Neural cell (in vitro differentiated cells): ENCODE measurements around the gene DCT.

Source experiments
- TF ChIP-seq, protein P1 (sequence below): IDR thresholded peaks from 2 replicates; pipeline ENCODE4 v1.6.1; 2012; ENCODE audit warnings: borderline replicate concordance
- TF ChIP-seq, protein P2 (sequence below): fragments of 450-650 bp; IDR thresholded peaks from 2 replicates; pipeline ENCODE4 v1.5.1; 2014; ENCODE audit warnings: antibody characterized with exemption, mild to moderate bottlenecking, moderate library complexity; ENCODE audit not compliant: poor library complexity, severe bottlenecking

DNA sequence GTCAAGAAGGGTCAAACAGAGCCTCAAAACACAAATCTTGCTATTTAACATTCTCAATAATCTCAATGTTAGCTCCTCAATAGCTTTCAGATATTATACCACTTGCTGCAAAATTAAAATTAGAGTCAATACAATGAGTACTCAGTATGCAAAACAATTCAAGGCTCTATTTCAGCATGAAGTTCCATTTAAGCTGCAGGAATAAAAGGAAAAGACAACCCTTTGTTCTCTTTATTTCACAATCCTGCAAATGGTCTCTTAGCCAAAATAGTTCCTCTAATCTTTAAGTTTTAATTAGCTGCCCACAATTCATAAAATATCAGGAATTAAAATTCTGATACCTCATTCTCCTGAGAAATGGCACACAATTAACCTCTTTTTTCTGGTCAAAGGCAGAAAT, 40.5 kb upstream of the DCT start:
- TF ChIP-seq, protein P1, sequence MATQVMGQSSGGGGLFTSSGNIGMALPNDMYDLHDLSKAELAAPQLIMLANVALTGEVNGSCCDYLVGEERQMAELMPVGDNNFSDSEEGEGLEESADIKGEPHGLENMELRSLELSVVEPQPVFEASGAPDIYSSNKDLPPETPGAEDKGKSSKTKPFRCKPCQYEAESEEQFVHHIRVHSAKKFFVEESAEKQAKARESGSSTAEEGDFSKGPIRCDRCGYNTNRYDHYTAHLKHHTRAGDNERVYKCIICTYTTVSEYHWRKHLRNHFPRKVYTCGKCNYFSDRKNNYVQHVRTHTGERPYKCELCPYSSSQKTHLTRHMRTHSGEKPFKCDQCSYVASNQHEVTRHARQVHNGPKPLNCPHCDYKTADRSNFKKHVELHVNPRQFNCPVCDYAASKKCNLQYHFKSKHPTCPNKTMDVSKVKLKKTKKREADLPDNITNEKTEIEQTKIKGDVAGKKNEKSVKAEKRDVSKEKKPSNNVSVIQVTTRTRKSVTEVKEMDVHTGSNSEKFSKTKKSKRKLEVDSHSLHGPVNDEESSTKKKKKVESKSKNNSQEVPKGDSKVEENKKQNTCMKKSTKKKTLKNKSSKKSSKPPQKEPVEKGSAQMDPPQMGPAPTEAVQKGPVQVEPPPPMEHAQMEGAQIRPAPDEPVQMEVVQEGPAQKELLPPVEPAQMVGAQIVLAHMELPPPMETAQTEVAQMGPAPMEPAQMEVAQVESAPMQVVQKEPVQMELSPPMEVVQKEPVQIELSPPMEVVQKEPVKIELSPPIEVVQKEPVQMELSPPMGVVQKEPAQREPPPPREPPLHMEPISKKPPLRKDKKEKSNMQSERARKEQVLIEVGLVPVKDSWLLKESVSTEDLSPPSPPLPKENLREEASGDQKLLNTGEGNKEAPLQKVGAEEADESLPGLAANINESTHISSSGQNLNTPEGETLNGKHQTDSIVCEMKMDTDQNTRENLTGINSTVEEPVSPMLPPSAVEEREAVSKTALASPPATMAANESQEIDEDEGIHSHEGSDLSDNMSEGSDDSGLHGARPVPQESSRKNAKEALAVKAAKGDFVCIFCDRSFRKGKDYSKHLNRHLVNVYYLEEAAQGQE = no peak
- TF ChIP-seq, protein P2, sequence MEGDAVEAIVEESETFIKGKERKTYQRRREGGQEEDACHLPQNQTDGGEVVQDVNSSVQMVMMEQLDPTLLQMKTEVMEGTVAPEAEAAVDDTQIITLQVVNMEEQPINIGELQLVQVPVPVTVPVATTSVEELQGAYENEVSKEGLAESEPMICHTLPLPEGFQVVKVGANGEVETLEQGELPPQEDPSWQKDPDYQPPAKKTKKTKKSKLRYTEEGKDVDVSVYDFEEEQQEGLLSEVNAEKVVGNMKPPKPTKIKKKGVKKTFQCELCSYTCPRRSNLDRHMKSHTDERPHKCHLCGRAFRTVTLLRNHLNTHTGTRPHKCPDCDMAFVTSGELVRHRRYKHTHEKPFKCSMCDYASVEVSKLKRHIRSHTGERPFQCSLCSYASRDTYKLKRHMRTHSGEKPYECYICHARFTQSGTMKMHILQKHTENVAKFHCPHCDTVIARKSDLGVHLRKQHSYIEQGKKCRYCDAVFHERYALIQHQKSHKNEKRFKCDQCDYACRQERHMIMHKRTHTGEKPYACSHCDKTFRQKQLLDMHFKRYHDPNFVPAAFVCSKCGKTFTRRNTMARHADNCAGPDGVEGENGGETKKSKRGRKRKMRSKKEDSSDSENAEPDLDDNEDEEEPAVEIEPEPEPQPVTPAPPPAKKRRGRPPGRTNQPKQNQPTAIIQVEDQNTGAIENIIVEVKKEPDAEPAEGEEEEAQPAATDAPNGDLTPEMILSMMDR = no peak
